ENCODE results near the gene LAMA2. TPM values are rescaled to one million over a fixed set of nuclear protein-coding genes. Genes with fewer than 3 reads are reported as not detected.

LAMA2 gene
- total RNA-seq, 1 donor: 9.4 TPM

DNA sequence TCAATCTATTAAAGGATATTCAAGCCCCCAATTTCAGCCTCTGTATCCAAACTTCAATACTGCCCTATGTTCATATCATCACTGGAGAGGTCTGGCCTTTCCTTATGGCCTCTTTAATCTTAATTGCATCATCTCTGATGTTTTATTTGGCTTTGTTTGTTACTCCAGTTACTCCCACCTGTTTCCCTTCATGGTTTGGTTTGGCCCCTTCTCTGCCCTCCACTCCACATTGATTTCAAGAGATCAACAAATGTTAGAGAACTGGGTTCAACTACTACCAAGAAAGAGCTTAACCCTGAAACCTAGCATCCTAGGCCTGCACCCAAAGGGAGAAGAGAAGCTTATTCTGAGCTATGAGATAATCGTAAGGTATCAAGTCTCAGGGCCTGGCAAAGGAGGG lies 221.6 kb downstream of the LAMA2 start:
- H3K4me2 ChIP-seq (ENCODE audit: insufficient read depth, low read length): no peak overlapping the region
- no peaks in the 10 kb centered on the region for H3K79me2 ChIP-seq (ENCODE audit: insufficient read depth, low read length)
- TF ChIP-seq, protein P1, sequence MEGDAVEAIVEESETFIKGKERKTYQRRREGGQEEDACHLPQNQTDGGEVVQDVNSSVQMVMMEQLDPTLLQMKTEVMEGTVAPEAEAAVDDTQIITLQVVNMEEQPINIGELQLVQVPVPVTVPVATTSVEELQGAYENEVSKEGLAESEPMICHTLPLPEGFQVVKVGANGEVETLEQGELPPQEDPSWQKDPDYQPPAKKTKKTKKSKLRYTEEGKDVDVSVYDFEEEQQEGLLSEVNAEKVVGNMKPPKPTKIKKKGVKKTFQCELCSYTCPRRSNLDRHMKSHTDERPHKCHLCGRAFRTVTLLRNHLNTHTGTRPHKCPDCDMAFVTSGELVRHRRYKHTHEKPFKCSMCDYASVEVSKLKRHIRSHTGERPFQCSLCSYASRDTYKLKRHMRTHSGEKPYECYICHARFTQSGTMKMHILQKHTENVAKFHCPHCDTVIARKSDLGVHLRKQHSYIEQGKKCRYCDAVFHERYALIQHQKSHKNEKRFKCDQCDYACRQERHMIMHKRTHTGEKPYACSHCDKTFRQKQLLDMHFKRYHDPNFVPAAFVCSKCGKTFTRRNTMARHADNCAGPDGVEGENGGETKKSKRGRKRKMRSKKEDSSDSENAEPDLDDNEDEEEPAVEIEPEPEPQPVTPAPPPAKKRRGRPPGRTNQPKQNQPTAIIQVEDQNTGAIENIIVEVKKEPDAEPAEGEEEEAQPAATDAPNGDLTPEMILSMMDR (IDR thresholded peaks at IDR 0.05; ENCODE audit: extremely low read depth, low read depth, low read length): no peak
- peaks cover 5% of the 10 kb centered on the region for H3K4me1 ChIP-seq (ENCODE audit: insufficient read depth, low read length)
- no peaks in the 10 kb centered on the region for H4K20me1 ChIP-seq (ENCODE audit: insufficient read depth, low read length)
- H3K27me3 ChIP-seq (ENCODE audit: insufficient read depth, low read length): no peaks in the 10 kb centered on the region
- no peaks in the 10 kb centered on the region for H3K9me3 ChIP-seq (ENCODE audit: low read depth, low read length)
- no peaks in the 10 kb centered on the region for H3K36me3 ChIP-seq (ENCODE audit: insufficient read depth, low read length)
- no peak overlapping the region for H2AFZ ChIP-seq (ENCODE audit: low read length)
- no peak overlapping the region for H3K27ac ChIP-seq (ENCODE audit: low read depth, low read length)
- no peak overlapping the region for H3K4me3 ChIP-seq (ENCODE audit: insufficient read depth, low read length)
- DNase-seq (ENCODE audit: insufficient read length, low spot score, missing footprints): no peak

DNA sequence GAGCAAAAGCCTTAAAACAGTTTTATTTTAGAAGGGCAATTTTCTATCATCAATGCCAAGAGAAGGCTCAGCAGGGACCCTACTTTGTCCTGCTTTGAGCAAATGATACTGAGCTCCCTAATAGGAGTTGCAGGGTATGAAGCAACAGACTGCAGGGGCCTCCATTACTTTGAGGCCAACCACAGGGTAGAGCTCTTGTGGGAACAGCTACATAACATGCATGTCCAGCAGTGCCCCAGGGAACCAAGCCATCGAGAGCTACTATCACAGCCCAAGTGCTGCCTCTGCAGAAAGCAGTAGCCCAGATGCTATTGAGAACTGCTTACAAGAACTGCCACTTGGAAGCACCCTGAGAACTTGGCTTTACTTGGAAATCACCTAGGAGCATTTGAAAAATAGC lies 222.1 kb downstream of the LAMA2 start:
- Histone ChIP-seq H3K79me2 (ENCODE audit: insufficient read depth, low read length) (no peaks in the 10 kb centered on the region), H3K4me1 (ENCODE audit: insufficient read depth, low read length) (peaks cover 5% of the 10 kb centered on the region), H4K20me1 (ENCODE audit: insufficient read depth, low read length) (no peaks in the 10 kb centered on the region), H3K4me3 (ENCODE audit: insufficient read depth, low read length) (no peak overlapping the region), H3K27me3 (ENCODE audit: insufficient read depth, low read length) (no peaks in the 10 kb centered on the region), H3K9me3 (ENCODE audit: low read depth, low read length) (no peaks in the 10 kb centered on the region), H3K36me3 (ENCODE audit: insufficient read depth, low read length) (no peaks in the 10 kb centered on the region), H2AFZ (ENCODE audit: low read length) (no peak overlapping the region), H3K27ac (ENCODE audit: low read depth, low read length) (no peak overlapping the region), H3K4me2 (ENCODE audit: insufficient read depth, low read length) (no peak overlapping the region)
- no peak for DNase-seq (ENCODE audit: insufficient read length, low spot score, missing footprints)
- TF ChIP-seq, protein P1 (IDR thresholded peaks at IDR 0.05; ENCODE audit: extremely low read depth, low read depth, low read length): no peak

DNA sequence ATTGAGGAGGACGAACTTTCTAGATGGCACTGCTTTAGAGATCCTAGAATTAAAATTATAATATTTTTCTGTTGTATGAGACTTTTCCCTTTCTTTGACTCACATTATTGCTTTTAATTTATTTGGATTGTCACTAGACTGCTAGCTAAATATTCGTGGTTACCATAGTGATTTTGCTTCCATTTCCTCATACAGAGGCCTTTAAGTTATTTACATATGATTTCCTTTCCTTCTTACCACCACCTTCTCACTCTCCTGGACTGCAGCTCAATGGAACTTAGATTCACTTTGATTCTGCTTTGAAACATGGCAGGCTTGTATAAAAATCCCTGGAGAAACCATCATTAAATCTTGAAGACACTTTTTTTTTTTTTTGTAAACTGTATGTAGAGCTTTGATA lies 222.9 kb downstream of the LAMA2 start:
- Histone ChIP-seq H3K36me3 (ENCODE audit: insufficient read depth, low read length) (no peaks in the 10 kb centered on the region), H4K20me1 (ENCODE audit: insufficient read depth, low read length) (no peaks in the 10 kb centered on the region), H3K9me3 (ENCODE audit: low read depth, low read length) (no peaks in the 10 kb centered on the region), H3K4me1 (ENCODE audit: insufficient read depth, low read length) (peaks cover 5% of the 10 kb centered on the region), H3K27ac (ENCODE audit: low read depth, low read length) (no peak overlapping the region), H3K27me3 (ENCODE audit: insufficient read depth, low read length) (no peaks in the 10 kb centered on the region), H3K4me2 (ENCODE audit: insufficient read depth, low read length) (no peak overlapping the region), H3K4me3 (ENCODE audit: insufficient read depth, low read length) (no peak overlapping the region), H2AFZ (ENCODE audit: low read length) (no peak overlapping the region), H3K79me2 (ENCODE audit: insufficient read depth, low read length) (no peaks in the 10 kb centered on the region)
- TF ChIP-seq, protein P1 (IDR thresholded peaks at IDR 0.05; ENCODE audit: extremely low read depth, low read depth, low read length): no peak
- no peak for DNase-seq (ENCODE audit: insufficient read length, low spot score, missing footprints)

DNA sequence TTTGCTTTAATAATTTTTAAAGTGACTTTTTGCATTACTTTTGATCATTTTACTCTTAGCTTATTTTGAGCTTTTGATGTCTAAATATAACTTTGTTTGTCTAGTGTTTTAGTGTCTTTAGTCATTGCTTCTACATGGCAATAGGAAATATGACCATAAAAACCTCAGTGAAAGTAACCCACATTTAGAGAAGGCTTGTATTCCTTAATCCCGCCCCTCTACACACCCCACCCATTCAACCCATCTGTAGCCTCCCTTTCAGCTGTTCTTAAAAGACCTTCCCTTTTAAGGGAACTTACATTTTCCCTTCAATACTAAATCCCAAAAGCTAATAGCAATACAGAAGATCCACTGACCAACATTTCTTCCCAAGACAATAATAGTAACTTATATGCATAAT lies 225.4 kb downstream of the LAMA2 start:
- H3K4me2 ChIP-seq (ENCODE audit: insufficient read depth, low read length): no peak overlapping the region
- H3K36me3 ChIP-seq (ENCODE audit: insufficient read depth, low read length): no peaks in the 10 kb centered on the region
- H3K9me3 ChIP-seq (ENCODE audit: low read depth, low read length): no peaks in the 10 kb centered on the region
- no peaks in the 10 kb centered on the region for H3K27me3 ChIP-seq (ENCODE audit: insufficient read depth, low read length)
- no peak overlapping the region for H3K4me3 ChIP-seq (ENCODE audit: insufficient read depth, low read length)
- H2AFZ ChIP-seq (ENCODE audit: low read length): no peak overlapping the region
- H3K27ac ChIP-seq (ENCODE audit: low read depth, low read length): no peak overlapping the region
- H4K20me1 ChIP-seq (ENCODE audit: insufficient read depth, low read length): no peaks in the 10 kb centered on the region
- no peak for DNase-seq (ENCODE audit: insufficient read length, low spot score, missing footprints)
- H3K4me1 ChIP-seq (ENCODE audit: insufficient read depth, low read length): peaks cover 5% of the 10 kb centered on the region
- no peaks in the 10 kb centered on the region for H3K79me2 ChIP-seq (ENCODE audit: insufficient read depth, low read length)
- TF ChIP-seq, protein P1 (IDR thresholded peaks at IDR 0.05; ENCODE audit: extremely low read depth, low read depth, low read length): no peak

Measured in osteoblast (primary cell).